Measurements from ENCODE around the gene SLC25A26. TPM values are rescaled to one million over a fixed set of nuclear protein-coding genes. Genes with fewer than 3 reads are reported as not detected.
"Not testable (repeated sequence)": the region's sequence is repeated elsewhere in the genome, so short reads cannot be mapped to it uniquely, and the experiment has no call there.

SLC25A26 gene
- total RNA-seq, 4 donors from 2014 or later: 8.5 to 26.3 (median 16.7) TPM

- Histone ChIP-seq H3K9me3 (no peaks in the 10 kb centered on the region), H3K27ac (peak overlapping the region in 2 of 4 donors; percentile 14 to 22), H3K4me3 (no peak overlapping the region), H3K27me3 (no peaks in the 10 kb centered on the region), H3K36me3 (no peaks in the 10 kb centered on the region), H3K4me1 (peaks cover 4 to 19% (median 6%) of the 10 kb centered on the region in 3 donors)
- no peak for DNase-seq
- TF ChIP-seq CTCF (IDR thresholded peaks at IDR 0.05) (no peak), POLR2A (IDR thresholded peaks at IDR 0.05) (no peak)
- WGBS, 2 donors: 71 to 78% methylated on average over 2 of the region's 2 CpGs
- intact Hi-C loops (cut with DNase I): no loop called here
Measured at GRCh38 chr3:66297260-66297873, 76.6 kb downstream of the SLC25A26 start.

- Histone ChIP-seq H3K9me3 (no peaks in the 10 kb centered on the region), H3K27me3 (no peaks in the 10 kb centered on the region), H3K4me1 (peaks cover 4 to 19% (median 6%) of the 10 kb centered on the region in 3 donors), H3K36me3 (no peaks in the 10 kb centered on the region), H3K27ac (peak overlapping the region in 1 of 4 donors; percentile 14), H3K4me3 (no peak overlapping the region)
- intact Hi-C loops (cut with DNase I): no loop called here
- TF ChIP-seq POLR2A (IDR thresholded peaks at IDR 0.05) (no peak), CTCF (IDR thresholded peaks at IDR 0.05) (no peak)
- WGBS, 2 donors: 40 to 52% methylated on average over 2 of the region's 2 CpGs
- DNase-seq: no peak
Measured at GRCh38 chr3:66297900-66298299, 77.1 kb downstream of the SLC25A26 start.

GRCh38 chr3:66298591-66298990 lies 77.8 kb downstream of the SLC25A26 start:
- intact Hi-C loops (cut with DNase I): no loop called here
- H3K27ac ChIP-seq: no peak overlapping the region
- H3K36me3 ChIP-seq: no peaks in the 10 kb centered on the region
- 32 to 61% methylated on average over 1 of the region's 1 CpG for WGBS, 2 donors
- no peak overlapping the region for H3K4me3 ChIP-seq
- no peaks in the 10 kb centered on the region for H3K9me3 ChIP-seq
- no peak for DNase-seq
- no peaks in the 10 kb centered on the region for H3K27me3 ChIP-seq
- peaks cover 4 to 19% (median 6%) of the 10 kb centered on the region in 3 donors for H3K4me1 ChIP-seq
- TF ChIP-seq POLR2A (IDR thresholded peaks at IDR 0.05): no peak
- no peak for TF ChIP-seq CTCF (IDR thresholded peaks at IDR 0.05)

DNA sequence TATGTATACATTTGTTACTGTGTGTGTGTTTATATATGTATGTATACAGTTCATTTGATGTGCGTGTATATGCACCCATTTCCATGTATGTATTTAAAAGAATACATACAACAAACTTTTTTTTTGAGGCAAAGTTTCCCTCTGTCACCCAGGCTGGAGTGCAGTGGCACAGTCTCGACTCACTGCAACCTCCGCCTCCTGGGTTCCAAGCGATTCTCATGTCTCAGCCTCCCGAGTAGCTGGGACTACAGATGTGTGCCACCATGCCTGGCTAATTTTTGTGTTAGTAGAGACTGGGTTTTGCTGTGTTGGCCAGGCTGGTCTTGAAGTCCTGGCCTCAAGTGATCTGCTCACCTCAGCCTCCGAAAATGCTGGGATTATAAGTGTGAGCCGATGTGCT lies 78.3 kb downstream of the SLC25A26 start:
- Histone ChIP-seq H3K4me1 (peaks cover 4 to 19% (median 6%) of the 10 kb centered on the region in 3 donors), H3K4me3 (peak overlapping the region in 1 of 4 donors; percentile 13)
- intact Hi-C loops (cut with DNase I); H3K36me3 ChIP-seq; H3K27me3 ChIP-seq; H3K9me3 ChIP-seq; H3K27ac ChIP-seq; DNase-seq: not testable (repeated sequence)
- WGBS, 2 donors: 85 to 89% methylated on average over 7 of the region's 7 CpGs

GRCh38 chr3:66299891-66300290 lies 79.1 kb downstream of the SLC25A26 start:
- Histone ChIP-seq H3K27ac (no peak overlapping the region), H3K27me3 (no peaks in the 10 kb centered on the region), H3K4me1 (peaks cover 4 to 19% (median 6%) of the 10 kb centered on the region in 3 donors), H3K4me3 (no peak overlapping the region), H3K9me3 (no peaks in the 10 kb centered on the region), H3K36me3 (no peaks in the 10 kb centered on the region)
- TF ChIP-seq CTCF (IDR thresholded peaks at IDR 0.05) (no peak), POLR2A (IDR thresholded peaks at IDR 0.05) (no peak)
- DNase-seq: no peak
- intact Hi-C loops (cut with DNase I): no loop called here
- 83 to 84% methylated on average over 4 of the region's 4 CpGs for WGBS, 2 donors

- Histone ChIP-seq H3K4me1 (peaks cover 4 to 14% (median 6%) of the 10 kb centered on the region in 3 donors), H3K27ac (peak overlapping the region in 1 of 4 donors; percentile 41), H3K4me3 (no peak overlapping the region), H3K27me3 (no peaks in the 10 kb centered on the region), H3K36me3 (no peaks in the 10 kb centered on the region), H3K9me3 (no peaks in the 10 kb centered on the region)
- no peak for DNase-seq
- intact Hi-C loops (cut with DNase I): no loop called here
- 84 to 86% methylated on average over 3 of the region's 3 CpGs for WGBS, 2 donors
- TF ChIP-seq POLR2A (IDR thresholded peaks at IDR 0.05) (peak in 1 of 4 donors; percentile 24), CTCF (IDR thresholded peaks at IDR 0.05) (no peak)
Measured at GRCh38 chr3:66302288-66302687, 81.5 kb downstream of the SLC25A26 start.
